IPS-20b (cell line): ENCODE data around the gene VAV3.
"Not testable (repeated sequence)": the region's sequence is repeated elsewhere in the genome, so short reads cannot be mapped to it uniquely, and the experiment has no call there.

Experiments
- H3K27ac ChIP-seq: one replicate; pipeline ENCODE4 v1.5.1; 2013; ENCODE audit warnings: low read length
- H3K27me3 ChIP-seq: 2 replicates; pipeline ENCODE4 v1.6.1; 2013; ENCODE audit warnings: mild to moderate bottlenecking, low read length, inconsistent platforms; ENCODE audit not compliant: insufficient read depth
- H3K36me3 ChIP-seq: 2 replicates; pipeline ENCODE4 v1.6.1; 2013; ENCODE audit warnings: low read depth, mild to moderate bottlenecking, inconsistent platforms, low read length, moderate library complexity; ENCODE audit not compliant: insufficient read depth
- H3K4me1 ChIP-seq: 2 replicates; pipeline ENCODE4 v1.6.1; 2013; ENCODE audit warnings: mild to moderate bottlenecking, control low read depth, inconsistent platforms, low read length, moderate library complexity; ENCODE audit not compliant: insufficient read depth
- H3K4me3 ChIP-seq: 2 replicates; pipeline ENCODE4 v1.5.1; 2013; ENCODE audit warnings: mild to moderate bottlenecking, low read length, inconsistent platforms
- H3K9ac ChIP-seq: 2 replicates; pipeline ENCODE4 v1.6.1; 2013; ENCODE audit warnings: low read depth, mild to moderate bottlenecking, inconsistent platforms, low read length, moderate library complexity
- H3K9me3 ChIP-seq: 2 replicates; pipeline ENCODE4 v1.6.1; 2013; ENCODE audit warnings: mild to moderate bottlenecking, low read depth, low read length, inconsistent platforms; ENCODE audit not compliant: insufficient read depth

The VAV3 gene

GRCh38 chr1:107741242-107741641 lies 223.7 kb downstream of the VAV3 start:
- Histone ChIP-seq H3K9ac (no peak overlapping the region), H3K4me3 (no peak overlapping the region), H3K4me1 (peaks cover 13% of the 10 kb centered on the region), H3K36me3 (no peaks in the 10 kb centered on the region), H3K27ac (no peak overlapping the region), H3K9me3 (no peaks in the 10 kb centered on the region), H3K27me3 (no peaks in the 10 kb centered on the region)

GRCh38 chr1:107740579-107740978 lies 224.4 kb downstream of the VAV3 start:
- no peak overlapping the region for H3K9ac ChIP-seq
- H3K36me3 ChIP-seq = no peaks in the 10 kb centered on the region

GRCh38 chr1:107739651-107740050 lies 225.3 kb downstream of the VAV3 start:
- Histone ChIP-seq H3K4me3 (no peak overlapping the region), H3K36me3 (no peaks in the 10 kb centered on the region), H3K9me3 (no peaks in the 10 kb centered on the region), H3K27me3 (no peaks in the 10 kb centered on the region), H3K4me1 (peaks cover 13% of the 10 kb centered on the region), H3K9ac (no peak overlapping the region), H3K27ac (no peak overlapping the region)

More at GRCh38 chr1:107740579-107740978, 224.4 kb downstream of the VAV3 start:
- Histone ChIP-seq H3K9me3 (no peaks in the 10 kb centered on the region), H3K27ac (no peak overlapping the region), H3K4me3 (no peak overlapping the region), H3K4me1 (peaks cover 13% of the 10 kb centered on the region), H3K27me3 (no peaks in the 10 kb centered on the region)

- no peak overlapping the region for H3K4me3 ChIP-seq
- H3K9ac ChIP-seq = no peak overlapping the region
- H3K9me3 ChIP-seq = no peaks in the 10 kb centered on the region
- H3K27ac ChIP-seq = no peak overlapping the region
- H3K36me3 ChIP-seq = no peaks in the 10 kb centered on the region
- H3K4me1 ChIP-seq = peaks cover 10% of the 10 kb centered on the region
- H3K27me3 ChIP-seq = no peaks in the 10 kb centered on the region
Observed at GRCh38 chr1:107739201-107739600, 225.8 kb downstream of the VAV3 start.

GRCh38 chr1:107733401-107733800 lies 231.6 kb downstream of the VAV3 start:
- not testable (repeated sequence) for H3K27ac ChIP-seq, H3K9me3 ChIP-seq, H3K27me3 ChIP-seq, H3K4me3 ChIP-seq, H3K4me1 ChIP-seq, H3K9ac ChIP-seq, H3K36me3 ChIP-seq

GRCh38 chr1:107727866-107728265 lies 237.1 kb downstream of the VAV3 start:
- H3K9me3 ChIP-seq = no peaks in the 10 kb centered on the region
- H3K9ac ChIP-seq = no peak overlapping the region
- no peaks in the 10 kb centered on the region for H3K27me3 ChIP-seq
- no peaks in the 10 kb centered on the region for H3K4me1 ChIP-seq
- H3K27ac ChIP-seq = no peak overlapping the region
- H3K4me3 ChIP-seq = no peak overlapping the region
- H3K36me3 ChIP-seq = no peaks in the 10 kb centered on the region

- H3K9me3 ChIP-seq = no peaks in the 10 kb centered on the region
- H3K9ac ChIP-seq = no peak overlapping the region
- no peaks in the 10 kb centered on the region for H3K36me3 ChIP-seq
- no peak overlapping the region for H3K4me3 ChIP-seq
- H3K27ac ChIP-seq = no peak overlapping the region
- no peaks in the 10 kb centered on the region for H3K27me3 ChIP-seq
- no peaks in the 10 kb centered on the region for H3K4me1 ChIP-seq
Observed at GRCh38 chr1:107726860-107727259, 238.1 kb downstream of the VAV3 start.

GRCh38 chr1:107724648-107725047 lies 240.3 kb downstream of the VAV3 start:
- Histone ChIP-seq H3K4me3 (no peak overlapping the region), H3K27ac (no peak overlapping the region), H3K9me3 (no peaks in the 10 kb centered on the region), H3K4me1 (no peaks in the 10 kb centered on the region), H3K9ac (no peak overlapping the region), H3K27me3 (no peaks in the 10 kb centered on the region), H3K36me3 (no peaks in the 10 kb centered on the region)

GRCh38 chr1:107720210-107720609 lies 244.8 kb downstream of the VAV3 start:
- H3K36me3 ChIP-seq, H3K4me1 ChIP-seq, H3K4me3 ChIP-seq: not testable (repeated sequence)

GRCh38 chr1:107710005-107710404 lies 255.0 kb downstream of the VAV3 start:
- no peaks in the 10 kb centered on the region for H3K36me3 ChIP-seq
- no peak overlapping the region for H3K4me3 ChIP-seq
- no peak overlapping the region for H3K9ac ChIP-seq
- H3K9me3 ChIP-seq = no peaks in the 10 kb centered on the region
- no peaks in the 10 kb centered on the region for H3K4me1 ChIP-seq
- no peak overlapping the region for H3K27ac ChIP-seq
- H3K27me3 ChIP-seq = no peaks in the 10 kb centered on the region

More at GRCh38 chr1:107720210-107720609, 244.8 kb downstream of the VAV3 start:
- not testable (repeated sequence) for H3K27me3 ChIP-seq, H3K9ac ChIP-seq, H3K27ac ChIP-seq, H3K9me3 ChIP-seq

- no peak overlapping the region for H3K27ac ChIP-seq
- H3K9ac ChIP-seq = no peak overlapping the region
- no peak overlapping the region for H3K4me3 ChIP-seq
Observed at GRCh38 chr1:107707111-107707510, 257.9 kb downstream of the VAV3 start.

GRCh38 chr1:107706182-107706581 lies 258.8 kb downstream of the VAV3 start:
- Histone ChIP-seq H3K4me1 (no peaks in the 10 kb centered on the region), H3K27ac (no peak overlapping the region), H3K36me3 (no peaks in the 10 kb centered on the region), H3K4me3 (no peak overlapping the region), H3K27me3 (no peaks in the 10 kb centered on the region), H3K9me3 (no peaks in the 10 kb centered on the region), H3K9ac (no peak overlapping the region)

More at GRCh38 chr1:107707111-107707510, 257.9 kb downstream of the VAV3 start:
- Histone ChIP-seq H3K9me3 (no peaks in the 10 kb centered on the region), H3K27me3 (no peaks in the 10 kb centered on the region), H3K4me1 (no peaks in the 10 kb centered on the region), H3K36me3 (no peaks in the 10 kb centered on the region)

GRCh38 chr1:107704911-107705310 lies 260.1 kb downstream of the VAV3 start:
- Histone ChIP-seq H3K27me3 (no peaks in the 10 kb centered on the region), H3K27ac (no peak overlapping the region), H3K4me3 (no peak overlapping the region), H3K9ac (no peak overlapping the region), H3K9me3 (no peaks in the 10 kb centered on the region), H3K4me1 (no peaks in the 10 kb centered on the region), H3K36me3 (no peaks in the 10 kb centered on the region)
